KMS-11 (cell line): ENCODE results near the gene GRXCR2.

Experiments
- H2AFZ ChIP-seq: fragments of 200-600 bp; sonication (generic); 2 replicates; pipeline ENCODE4 v1.6.1; 2016; ENCODE audit warnings: antibody characterized with exemption, mixed run types, low read depth
- H3K27ac ChIP-seq: fragments of 200-600 bp; sonication (generic); 2 replicates; pipeline ENCODE4 v1.6.1; 2016; ENCODE audit warnings: mild to moderate bottlenecking, mixed run types
- H3K27me3 ChIP-seq: fragments of 200-600 bp; sonication (generic); 2 replicates; pipeline ENCODE4 v1.6.1; 2017; ENCODE audit warnings: mild to moderate bottlenecking, low read depth, mixed run types, moderate library complexity; ENCODE audit not compliant: insufficient read depth
- H3K36me3 ChIP-seq: fragments of 200-600 bp; sonication (generic); 2 replicates; pipeline ENCODE4 v1.6.1; 2017; ENCODE audit warnings: mild to moderate bottlenecking, mixed run types; ENCODE audit not compliant: insufficient read depth
- H3K4me1 ChIP-seq: fragments of 200-600 bp; sonication (generic); 2 replicates; pipeline ENCODE4 v1.6.1; 2016; ENCODE audit warnings: mild to moderate bottlenecking, low read depth, mixed run types; ENCODE audit not compliant: poor library complexity, severe bottlenecking
- H3K4me2 ChIP-seq: fragments of 200-600 bp; sonication (generic); 2 replicates; pipeline ENCODE4 v1.7.0; 2016; ENCODE audit warnings: mild to moderate bottlenecking, mixed run types
- H3K4me3 ChIP-seq: fragments of 200-600 bp; sonication (generic); IDR thresholded peaks from 2 replicates; pipeline ENCODE4 v1.6.1; 2017; ENCODE audit warnings: low read depth, low read length, mixed read lengths; ENCODE audit not compliant: insufficient read depth
- H3K79me2 ChIP-seq: fragments of 200-600 bp; sonication (generic); 2 replicates; pipeline ENCODE4 v1.6.1; 2016; ENCODE audit warnings: low read depth, mixed run types; ENCODE audit not compliant: insufficient read depth
- H3K9ac ChIP-seq: fragments of 200-600 bp; sonication (generic); 2 replicates; pipeline ENCODE4 v1.6.1; 2016; ENCODE audit warnings: mild to moderate bottlenecking, mixed run types
- H4K20me1 ChIP-seq: fragments of 200-600 bp; sonication (generic); 2 replicates; pipeline ENCODE4 v1.6.1; 2016; ENCODE audit warnings: mild to moderate bottlenecking, mixed run types; ENCODE audit not compliant: insufficient read depth
- TF ChIP-seq, protein P1 (sequence below): fragments of 200-600 bp; sonication (generic); conservative IDR thresholded peaks from 2 replicates; pipeline ENCODE4 v1.6.1; 2017; ENCODE audit warnings: low read depth, mild to moderate bottlenecking, antibody characterized with exemption, low read length, moderate library complexity, mixed read lengths

The GRXCR2 gene

DNA sequence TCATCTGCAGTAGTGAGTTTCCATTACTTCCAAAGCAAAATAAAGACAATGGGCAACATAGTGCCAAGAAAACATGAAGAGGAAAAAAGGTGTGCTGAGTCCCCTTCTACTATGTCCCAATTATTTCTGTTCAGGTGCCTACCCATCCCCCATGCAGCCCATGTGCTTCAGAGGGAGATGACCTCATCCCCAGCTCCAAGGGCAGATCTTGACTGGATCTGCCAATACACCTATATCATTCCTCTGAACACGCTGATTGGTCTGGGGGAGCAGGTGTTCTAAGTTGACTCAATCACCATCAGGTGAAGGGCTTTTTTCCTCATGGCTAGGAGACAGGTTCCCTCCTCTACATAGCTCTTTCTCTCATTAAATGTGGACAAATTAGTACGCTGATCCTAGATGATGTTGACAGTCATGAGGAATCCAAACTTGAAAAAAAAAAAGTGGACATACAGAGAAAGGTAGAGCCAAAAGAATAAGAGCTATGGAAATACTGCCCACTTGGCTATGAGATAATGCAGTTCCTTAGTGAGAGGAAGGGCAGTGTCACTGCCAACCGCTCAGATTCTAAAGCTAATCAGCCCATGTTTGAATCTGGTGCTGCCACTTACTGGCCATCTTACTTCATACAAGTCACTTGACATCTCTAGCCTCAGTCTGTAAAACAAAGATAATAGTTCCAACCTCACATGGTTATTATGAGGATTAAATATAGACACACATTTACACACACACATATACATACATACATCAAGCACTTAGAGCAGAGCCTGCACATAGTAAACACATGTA, 60.8 kb downstream of the GRXCR2 start:
- Histone ChIP-seq H3K79me2 (no peaks in the 10 kb centered on the region), H3K27ac (no peak overlapping the region), H3K27me3 (no peaks in the 10 kb centered on the region), H3K4me2 (no peak overlapping the region), H3K4me3 (no peak overlapping the region), H4K20me1 (no peaks in the 10 kb centered on the region), H3K4me1 (no peaks in the 10 kb centered on the region), H2AFZ (no peak overlapping the region), H3K36me3 (no peaks in the 10 kb centered on the region), H3K9ac (no peak overlapping the region)
- TF ChIP-seq, protein P1, sequence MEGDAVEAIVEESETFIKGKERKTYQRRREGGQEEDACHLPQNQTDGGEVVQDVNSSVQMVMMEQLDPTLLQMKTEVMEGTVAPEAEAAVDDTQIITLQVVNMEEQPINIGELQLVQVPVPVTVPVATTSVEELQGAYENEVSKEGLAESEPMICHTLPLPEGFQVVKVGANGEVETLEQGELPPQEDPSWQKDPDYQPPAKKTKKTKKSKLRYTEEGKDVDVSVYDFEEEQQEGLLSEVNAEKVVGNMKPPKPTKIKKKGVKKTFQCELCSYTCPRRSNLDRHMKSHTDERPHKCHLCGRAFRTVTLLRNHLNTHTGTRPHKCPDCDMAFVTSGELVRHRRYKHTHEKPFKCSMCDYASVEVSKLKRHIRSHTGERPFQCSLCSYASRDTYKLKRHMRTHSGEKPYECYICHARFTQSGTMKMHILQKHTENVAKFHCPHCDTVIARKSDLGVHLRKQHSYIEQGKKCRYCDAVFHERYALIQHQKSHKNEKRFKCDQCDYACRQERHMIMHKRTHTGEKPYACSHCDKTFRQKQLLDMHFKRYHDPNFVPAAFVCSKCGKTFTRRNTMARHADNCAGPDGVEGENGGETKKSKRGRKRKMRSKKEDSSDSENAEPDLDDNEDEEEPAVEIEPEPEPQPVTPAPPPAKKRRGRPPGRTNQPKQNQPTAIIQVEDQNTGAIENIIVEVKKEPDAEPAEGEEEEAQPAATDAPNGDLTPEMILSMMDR = no peak
